Right ventricle myocardium inferior (tissue), 1 donor: ENCODE measurements around the gene BACH2. TPM values are rescaled to one million over a fixed set of nuclear protein-coding genes. Genes with fewer than 3 reads are reported as not detected.
"Not testable (repeated sequence)": the region's sequence is repeated elsewhere in the genome, so short reads cannot be mapped to it uniquely, and the experiment has no call there.

Source experiments
- ATAC-seq: fragments of 200-7000 bp; cut with Tn5 transposase; one replicate; pipeline ENCODE4 v1.9.1; 2020; ENCODE audit warnings: mild to moderate bottlenecking, moderate library complexity
- DNase-seq: peaks from one replicate; pipeline ENCODE4 v3.0.0; 2021; ENCODE audit errors: missing footprints
- intact Hi-C: fragments of 100-400 bp; cut with DNase I; formaldehyde crosslinking; loops from one replicate; pipeline ENCODE4 v1.11.0; 2022
- total RNA-seq: library from RNA; stranded (reverse); fragmentation: NEBNext Ultra II Directional; extraction: Animal tissue kit (Norgen Biotek cat#: 25700); gene quantifications from one replicate; pipeline ENCODE4 v1.2.1, GENCODE V29; 2021
- donor health status: DM: no; HTN: yes; CAD: no; lungs with severe emphysema.

BACH2 gene
- total RNA-seq, 1 donor from 2014 or later = 2.2 TPM

- intact Hi-C loops = no loop called here
- ATAC-seq (no peak), DNase-seq (no peak)
These were observed 70.4 kb downstream of the BACH2 start for GRCh38 chr6:90226257-90226656.

GRCh38 chr6:90224196-90224595, 72.4 kb downstream of the BACH2 start:
- intact Hi-C loops = no loop called here
- DNase-seq (no peak), ATAC-seq (no peak)

- ATAC-seq (no peak), DNase-seq (no peak)
- intact Hi-C loops = no loop called here
These were observed 73.9 kb downstream of the BACH2 start for GRCh38 chr6:90222724-90223198.

GRCh38 chr6:90222008-90222407, 74.6 kb downstream of the BACH2 start:
- intact Hi-C loops = no loop called here
- ATAC-seq = no peak
- no peak for DNase-seq

- ATAC-seq (no peak), DNase-seq (no peak)
- intact Hi-C loops = no loop called here
These were observed 75.2 kb downstream of the BACH2 start for GRCh38 chr6:90221403-90221802.

GRCh38 chr6:90220273-90220672, 76.4 kb downstream of the BACH2 start:
- ATAC-seq = no peak
- no peak for DNase-seq
- intact Hi-C loops = no loop called here

GRCh38 chr6:90219209-90219985, 77.2 kb downstream of the BACH2 start:
- DNase-seq = no peak
- peak; percentile 84 for ATAC-seq
- intact Hi-C loops = loop anchor here (1.0 to 5.0 kb wide), 2 partner anchors 42 to 66 kb away; no protein-coding TSS in a partner anchor

GRCh38 chr6:90218959-90219208, 77.8 kb downstream of the BACH2 start:
- DNase-seq (no peak), ATAC-seq (no peak)
- intact Hi-C loops = loop anchor here (1.0 to 5.0 kb wide), 2 partner anchors 42 to 66 kb away; no protein-coding TSS in a partner anchor

GRCh38 chr6:90217506-90218127, 79.0 kb downstream of the BACH2 start:
- ATAC-seq = no peak
- intact Hi-C loops = loop anchor here (5.0 kb wide), 1 partner anchor 40 kb away; no protein-coding TSS in a partner anchor
- no peak for DNase-seq

- intact Hi-C loops = loop anchor here (5.0 kb wide), 1 partner anchor 39 kb away; no protein-coding TSS in a partner anchor
- DNase-seq (no peak), ATAC-seq (no peak)
These were observed 80.3 kb downstream of the BACH2 start for GRCh38 chr6:90216072-90216977.

- intact Hi-C loops = loop anchor here (5.0 kb wide), 1 partner anchor 38 kb away; no protein-coding TSS in a partner anchor
- ATAC-seq = no peak
- no peak for DNase-seq
These were observed 81.7 kb downstream of the BACH2 start for GRCh38 chr6:90214966-90215365.

GRCh38 chr6:90214461-90214860, 82.2 kb downstream of the BACH2 start:
- intact Hi-C loops = no loop called here
- DNase-seq = no peak
- no peak for ATAC-seq

GRCh38 chr6:90212274-90212673, 84.4 kb downstream of the BACH2 start:
- intact Hi-C loops = no loop called here

GRCh38 chr6:90209527-90209926, 87.1 kb downstream of the BACH2 start:
- ATAC-seq (no peak), DNase-seq (no peak)
- intact Hi-C loops = no loop called here

More at GRCh38 chr6:90212274-90212673, 84.4 kb downstream of the BACH2 start:
- DNase-seq (no peak), ATAC-seq (no peak)

GRCh38 chr6:90208690-90209089, 88.0 kb downstream of the BACH2 start:
- ATAC-seq, DNase-seq, intact Hi-C loops: not testable (repeated sequence)

- DNase-seq (no peak), ATAC-seq (peak; percentile 56)
- intact Hi-C loops = no loop called here
These were observed 92.2 kb downstream of the BACH2 start for GRCh38 chr6:90204327-90205056.

GRCh38 chr6:90203672-90204071, 93.0 kb downstream of the BACH2 start:
- no peak for ATAC-seq
- intact Hi-C loops = no loop called here
- DNase-seq = no peak

- DNase-seq (no peak), ATAC-seq (no peak)
- intact Hi-C loops = no loop called here
These were observed 94.5 kb downstream of the BACH2 start for GRCh38 chr6:90202156-90202555.

- DNase-seq (no peak), ATAC-seq (no peak)
- intact Hi-C loops = no loop called here
These were observed 96.7 kb downstream of the BACH2 start for GRCh38 chr6:90199900-90200299.
